HepG2 (cell line): ENCODE results near the gene PEX11G. TPM values are rescaled to one million over a fixed set of nuclear protein-coding genes. Genes with fewer than 3 reads are reported as not detected.

Experiments used
- ARNTL ChIP-seq: sonication (generic); formaldehyde crosslinking; IDR thresholded peaks from 2 replicates; pipeline ENCODE4 v1.4.0; 2020; ENCODE audit warnings: mild to moderate bottlenecking, missing genetic modification reagents
- BRF2 ChIP-seq: sonication (generic); formaldehyde crosslinking; IDR thresholded peaks from 2 replicates; pipeline ENCODE4 v1.8.1; 2022; ENCODE audit warnings: mild to moderate bottlenecking, missing genetic modification reagents
- GATAD2A ChIP-seq: IDR thresholded peaks from 2 replicates; pipeline ENCODE4 v1.6.1; 2016
- NPAS2 ChIP-seq: sonication (generic); formaldehyde crosslinking; IDR thresholded peaks from 2 replicates; pipeline ENCODE4 v1.8.0; 2022; ENCODE audit warnings: mild to moderate bottlenecking, missing genetic modification reagents, borderline replicate concordance
- PAXIP1 ChIP-seq: sonication (generic); formaldehyde crosslinking; conservative IDR thresholded peaks from 2 replicates; pipeline ENCODE4 v1.4.0; 2020; ENCODE audit warnings: mild to moderate bottlenecking, missing genetic modification reagents, moderate library complexity
- PHF8 ChIP-seq: sonication (generic); formaldehyde crosslinking; IDR thresholded peaks from 2 replicates; pipeline ENCODE4 v1.5.0; 2020; ENCODE audit warnings: missing genetic modification reagents
- POGZ ChIP-seq: sonication (generic); formaldehyde crosslinking; IDR thresholded peaks from 2 replicates; pipeline ENCODE4 v1.4.0; 2020; ENCODE audit warnings: mild to moderate bottlenecking, missing genetic modification reagents
- PRDM4 ChIP-seq: sonication (generic); formaldehyde crosslinking; IDR thresholded peaks from 2 replicates; pipeline ENCODE4 v1.9.0; 2021; ENCODE audit warnings: missing genetic modification reagents, borderline replicate concordance
- TERF1 ChIP-seq: sonication (generic); formaldehyde crosslinking; IDR thresholded peaks from 2 replicates; pipeline ENCODE4 v1.8.0; 2022; ENCODE audit warnings: mild to moderate bottlenecking, missing genetic modification reagents, moderate library complexity
- ZBED4 ChIP-seq: sonication (generic); formaldehyde crosslinking; IDR thresholded peaks from 2 replicates; pipeline ENCODE4 v1.4.0; 2020; ENCODE audit warnings: missing genetic modification reagents, borderline replicate concordance
- ZFP36L2 ChIP-seq: sonication (generic); formaldehyde crosslinking; IDR thresholded peaks from 2 replicates; pipeline ENCODE4 v1.4.0; 2020; ENCODE audit warnings: missing genetic modification reagents
- ZFP90 ChIP-seq: sonication (generic); formaldehyde crosslinking; IDR thresholded peaks from 2 replicates; pipeline ENCODE4 v1.8.0; 2022; ENCODE audit warnings: missing genetic modification reagents, mild to moderate bottlenecking, inconsistent platforms, borderline replicate concordance
- ZNF329 ChIP-seq: sonication (generic); formaldehyde crosslinking; IDR thresholded peaks from 2 replicates; pipeline ENCODE4 v1.9.0; 2021; ENCODE audit warnings: low read depth, mild to moderate bottlenecking, missing genetic modification reagents
- ZNF761 ChIP-seq: sonication (generic); formaldehyde crosslinking; conservative IDR thresholded peaks from 2 replicates; pipeline ENCODE4 v1.4.0; 2020; ENCODE audit warnings: mild to moderate bottlenecking, missing genetic modification reagents
- polyA plus RNA-seq, 8 experiments: library from polyadenylated mRNA; depleted of rRNA in 3 of 8; stranded (reverse) in 7 of 8; unstranded in 1 of 8; fragments of >200 nt; fragmentation: Illumina TruSeq in 4 of 8; extraction: Trizol in 4 of 8; gene quantifications; 2 replicates each; pipeline versions ENCODE4 v1.2.1 to v1.2.3, GENCODE V29; 2011 to 2016; ENCODE audit warnings: low read depth in 4 of 8, missing spikeins in 1 of 8, mixed read lengths in 1 of 8; ENCODE audit not compliant: insufficient read depth in 1 of 8
- total RNA-seq, 5 experiments: library from RNA; depleted of rRNA; stranded (reverse); fragments of >200 nt; fragmentation: Illumina TruSeq; extraction: Trizol; gene quantifications; 2 replicates each; pipeline ENCODE4 v1.2.3, GENCODE V29; 2016; ENCODE audit warnings: low read depth in 1 of 5
- TF ChIP-seq, protein P1 (sequence below): sonication (generic); formaldehyde crosslinking; IDR thresholded peaks from 2 replicates; pipeline ENCODE4 v1.4.0; 2020; ENCODE audit warnings: missing genetic modification reagents

The PEX11G gene
- total and polyA plus RNA-seq, 2 of the 13 experiments (the other 11 are each of a cell fraction or from before 2014, with no cell fraction given) = not detected

GRCh38 chr19:7500811-7501450 is 12.1 kb upstream of the PEX11G start (continued):
- TF ChIP-seq ARNTL (no peak), ZNF329 (CRISPR knock-in tag) (peak; percentile 81; the same call in 1 of the 2 replicates), GATAD2A (CRISPR knock-in tag) (no peak), ZNF761 (0 out of 2 replicates have a peak, but pooled peaks have one; percentile 65), TERF1 (CRISPR knock-in tag) (no peak), PHF8 (CRISPR knock-in tag) (no peak), ZFP36L2 (CRISPR knock-in tag) (no peak), ZBED4 (no peak), PAXIP1 (no peak), POGZ (CRISPR knock-in tag) (no peak), PRDM4 (CRISPR knock-in tag) (no peak), NPAS2 (CRISPR knock-in tag) (no peak), BRF2 (no peak), ZFP90 (no peak)
- TF ChIP-seq, protein P1, sequence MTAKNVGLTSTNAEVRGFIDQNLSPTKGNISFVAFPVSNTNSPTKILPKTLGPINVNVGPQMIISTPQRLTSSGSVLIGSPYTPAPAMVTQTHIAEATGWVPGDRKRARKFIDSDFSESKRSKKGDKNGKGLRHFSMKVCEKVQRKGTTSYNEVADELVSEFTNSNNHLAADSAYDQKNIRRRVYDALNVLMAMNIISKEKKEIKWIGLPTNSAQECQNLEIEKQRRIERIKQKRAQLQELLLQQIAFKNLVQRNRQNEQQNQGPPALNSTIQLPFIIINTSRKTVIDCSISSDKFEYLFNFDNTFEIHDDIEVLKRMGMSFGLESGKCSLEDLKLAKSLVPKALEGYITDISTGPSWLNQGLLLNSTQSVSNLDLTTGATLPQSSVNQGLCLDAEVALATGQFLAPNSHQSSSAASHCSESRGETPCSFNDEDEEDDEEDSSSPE = peak; percentile 81
